ENCODE data around the gene IBA57. TPM values are rescaled to one million over a fixed set of nuclear protein-coding genes. Genes with fewer than 3 reads are reported as not detected.
"Not testable (repeated sequence)": the region's sequence is repeated elsewhere in the genome, so short reads cannot be mapped to it uniquely, and the experiment has no call there.

IBA57 gene
- total RNA-seq, 1 donor from 2014 or later = 11.4 TPM

DNA sequence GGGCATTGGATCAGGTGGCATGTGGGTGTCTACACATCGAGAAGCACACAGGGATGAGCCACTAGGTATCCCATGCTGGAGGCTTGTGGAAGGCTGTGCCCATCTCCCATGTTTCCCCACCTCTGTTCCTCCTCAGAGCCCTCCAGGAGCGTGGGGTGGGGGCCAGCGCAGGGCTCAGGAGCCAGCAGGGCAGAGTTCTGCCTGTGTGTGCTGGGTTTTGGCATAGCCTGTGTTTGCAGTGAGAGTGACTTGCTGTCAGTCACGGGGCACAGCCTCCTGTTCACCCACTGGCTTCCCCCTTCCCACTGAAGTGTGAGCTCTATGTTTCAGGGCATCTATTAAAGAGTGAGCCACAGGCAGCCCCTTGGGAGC lies 10.4 kb downstream of the IBA57 start:
- Mint-ChIP-seq H3K36me3 (ENCODE audit: low read depth) (no peaks in the 10 kb centered on the region), H3K4me1 (no peaks in the 10 kb centered on the region), H3K4me3 (no peak overlapping the region), H3K27ac (no peak overlapping the region), H3K27me3 (no peaks in the 10 kb centered on the region), H3K9me3 (no peaks in the 10 kb centered on the region)
- no peak for DNase-seq
- intact Hi-C loops (cut with micrococcal nuclease) = no loop called here

DNA sequence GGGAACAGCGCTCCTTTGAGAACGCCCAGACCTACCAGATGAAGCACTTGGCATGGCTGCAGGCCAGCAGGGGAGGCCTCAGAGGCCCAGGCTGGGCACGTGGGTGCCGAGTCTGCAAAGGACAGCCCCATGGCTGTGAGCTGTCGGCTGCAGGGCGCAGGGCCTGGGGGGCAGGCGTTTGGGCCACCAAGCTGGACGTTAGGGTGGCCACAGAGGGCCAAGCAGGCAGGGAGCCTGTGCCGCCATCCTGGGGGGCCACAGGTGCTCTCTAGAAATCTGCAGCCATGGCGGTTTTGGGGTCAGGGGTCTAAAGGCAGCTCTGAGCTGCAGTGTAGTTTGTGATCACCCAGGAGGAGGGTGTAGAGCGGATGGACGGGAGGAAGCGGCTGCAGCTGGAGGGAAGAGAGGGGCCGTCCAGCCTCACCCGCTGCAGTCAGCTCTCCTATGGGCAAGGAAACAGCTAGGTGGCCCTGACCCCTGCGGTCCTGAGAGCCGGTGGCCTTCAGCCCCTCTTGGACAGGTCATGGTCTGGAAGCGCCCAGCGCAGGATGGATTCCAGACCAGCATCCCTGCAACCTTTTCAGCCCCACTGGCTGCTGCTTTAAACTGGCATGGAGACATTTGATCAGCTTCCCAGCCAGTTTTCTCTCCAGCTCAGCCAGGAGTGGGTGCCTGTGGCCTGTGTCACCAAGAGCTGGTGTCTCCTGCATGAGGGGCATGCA lies 11.0 kb downstream of the IBA57 start:
- Mint-ChIP-seq H3K9me3 (no peaks in the 10 kb centered on the region), H3K36me3 (ENCODE audit: low read depth) (no peaks in the 10 kb centered on the region), H3K4me3 (no peak overlapping the region), H3K27me3 (no peaks in the 10 kb centered on the region), H3K27ac (no peak overlapping the region), H3K4me1 (no peaks in the 10 kb centered on the region)
- no peak for DNase-seq
- intact Hi-C loops (cut with micrococcal nuclease) = no loop called here

DNA sequence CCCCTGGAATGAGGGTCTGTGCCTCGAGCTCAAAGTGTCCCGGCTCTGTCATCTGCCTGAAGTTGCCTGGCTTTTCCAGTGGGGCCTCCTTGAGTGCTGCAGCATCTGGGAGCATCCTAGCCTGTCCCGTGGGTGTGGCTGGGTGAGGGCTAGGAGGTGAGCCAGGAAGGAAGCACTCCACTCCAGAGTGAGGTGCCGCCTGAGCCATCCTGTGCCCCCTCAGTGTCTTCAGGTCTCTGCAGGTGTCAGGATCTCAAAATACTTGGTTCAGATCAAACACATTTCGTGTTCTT lies 11.5 kb downstream of the IBA57 start:
- no peak for DNase-seq
- no peak overlapping the region for H3K4me3 Mint-ChIP-seq
- intact Hi-C loops (cut with micrococcal nuclease) = no loop called here

DNA sequence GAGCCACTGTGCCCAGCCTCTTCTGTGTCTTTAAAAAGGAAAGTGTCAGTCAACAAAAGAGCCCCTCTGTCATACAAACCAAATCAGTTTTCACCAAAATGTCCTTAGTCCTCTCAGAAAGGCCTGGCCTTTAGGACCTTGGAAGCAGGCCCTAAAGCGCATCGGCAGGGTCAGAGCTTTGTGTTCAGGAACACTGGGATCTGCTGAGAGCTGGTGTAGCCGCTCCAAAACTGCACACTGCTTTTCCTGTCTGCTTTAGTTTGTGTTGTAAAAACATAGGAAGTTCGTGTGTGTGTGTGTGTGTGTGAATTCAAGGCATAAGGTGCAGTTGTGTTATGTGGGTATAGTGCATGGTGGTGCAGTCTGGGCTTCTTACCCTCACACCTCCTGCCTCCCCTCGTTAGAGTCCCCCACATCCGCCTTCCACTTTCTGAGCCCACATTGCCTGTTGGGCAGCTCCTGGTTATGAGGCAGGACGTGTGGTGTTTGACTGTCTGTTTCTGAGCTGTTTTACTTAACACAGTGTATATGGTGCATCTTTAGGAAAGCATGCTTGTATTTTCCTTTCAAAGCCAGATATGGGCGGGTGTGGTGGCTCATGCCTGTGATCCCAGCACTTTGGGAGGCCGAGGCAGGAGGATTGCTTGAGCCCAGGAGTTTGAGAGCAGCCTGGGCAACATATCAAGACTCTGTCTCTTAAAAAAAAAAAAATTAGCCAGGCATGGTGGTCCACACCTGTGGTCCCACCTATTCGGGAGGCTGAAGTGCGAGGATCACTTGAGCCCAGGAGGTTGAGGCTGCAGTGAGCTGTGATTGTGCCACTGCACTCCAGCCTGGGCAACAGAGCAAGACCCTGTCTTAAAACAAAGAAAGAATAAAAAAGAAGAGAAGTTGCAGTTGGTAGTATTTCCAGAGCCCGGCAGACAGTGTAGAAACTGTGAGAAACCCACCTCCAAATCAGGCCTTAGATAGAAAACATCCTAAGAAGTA lies 12.4 kb downstream of the IBA57 start:
- Mint-ChIP-seq H3K4me1 (no peaks in the 10 kb centered on the region), H3K27me3 (no peaks in the 10 kb centered on the region), H3K36me3 (ENCODE audit: low read depth) (no peaks in the 10 kb centered on the region), H3K9me3 (no peaks in the 10 kb centered on the region), H3K4me3 (no peak overlapping the region), H3K27ac (no peak overlapping the region)
- DNase-seq = no peak
- intact Hi-C loops (cut with micrococcal nuclease) = no loop called here

More for the DNA sequence above, 11.5 kb downstream of the IBA57 start:
- Mint-ChIP-seq H3K36me3 (ENCODE audit: low read depth) (no peaks in the 10 kb centered on the region), H3K9me3 (no peaks in the 10 kb centered on the region), H3K27me3 (no peaks in the 10 kb centered on the region), H3K4me1 (no peaks in the 10 kb centered on the region), H3K27ac (no peak overlapping the region)

DNA sequence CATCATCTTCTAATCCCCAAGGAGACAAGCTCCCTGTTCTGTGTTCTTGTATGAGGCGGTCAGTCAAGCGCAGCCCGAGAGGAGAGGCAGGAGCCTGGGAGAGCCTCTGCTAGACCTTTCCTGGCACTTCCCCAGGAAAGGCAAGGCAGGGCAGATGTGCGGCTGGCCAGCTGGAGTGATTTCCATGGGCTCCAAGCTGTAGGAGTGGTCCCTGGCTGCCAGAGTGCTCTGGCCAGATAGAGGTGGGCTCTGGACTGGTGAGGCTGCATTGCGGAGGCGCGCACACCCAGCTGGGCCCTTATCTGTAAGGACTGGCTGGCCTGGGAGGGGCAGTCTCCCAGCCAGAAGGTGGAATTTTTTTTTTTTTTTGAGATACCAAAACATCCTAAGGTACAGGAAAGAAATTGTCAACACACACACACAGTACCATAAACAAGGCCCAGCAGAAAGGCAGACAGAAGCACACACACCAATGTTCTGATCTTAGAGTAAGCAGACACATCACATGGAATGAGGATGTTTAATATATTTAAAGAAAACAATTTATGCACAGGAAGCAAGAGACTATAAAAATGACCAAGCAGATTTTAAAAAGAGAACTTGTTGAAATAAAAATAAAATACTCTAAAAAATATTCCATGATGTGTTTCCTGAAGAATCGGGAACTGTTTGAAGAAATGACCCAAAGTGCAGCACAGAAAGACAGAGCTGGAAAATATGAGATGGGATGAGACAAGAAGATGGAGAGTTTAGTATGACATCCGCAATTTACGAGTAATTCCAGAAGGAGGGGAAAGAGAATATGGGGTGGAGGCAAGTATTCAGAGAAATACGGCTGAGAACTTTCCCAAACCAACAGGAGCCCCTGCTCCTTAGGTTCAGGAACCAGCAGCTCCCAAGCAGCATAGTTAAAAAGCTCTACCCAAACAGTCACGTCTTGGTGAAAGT lies 13.4 kb downstream of the IBA57 start:
- Mint-ChIP-seq H3K36me3 (ENCODE audit: low read depth) (no peaks in the 10 kb centered on the region), H3K4me3 (no peak overlapping the region), H3K9me3 (no peaks in the 10 kb centered on the region), H3K4me1 (no peaks in the 10 kb centered on the region), H3K27me3 (no peaks in the 10 kb centered on the region), H3K27ac (no peak overlapping the region)
- intact Hi-C loops (cut with micrococcal nuclease) = no loop called here
- DNase-seq = no peak

DNA sequence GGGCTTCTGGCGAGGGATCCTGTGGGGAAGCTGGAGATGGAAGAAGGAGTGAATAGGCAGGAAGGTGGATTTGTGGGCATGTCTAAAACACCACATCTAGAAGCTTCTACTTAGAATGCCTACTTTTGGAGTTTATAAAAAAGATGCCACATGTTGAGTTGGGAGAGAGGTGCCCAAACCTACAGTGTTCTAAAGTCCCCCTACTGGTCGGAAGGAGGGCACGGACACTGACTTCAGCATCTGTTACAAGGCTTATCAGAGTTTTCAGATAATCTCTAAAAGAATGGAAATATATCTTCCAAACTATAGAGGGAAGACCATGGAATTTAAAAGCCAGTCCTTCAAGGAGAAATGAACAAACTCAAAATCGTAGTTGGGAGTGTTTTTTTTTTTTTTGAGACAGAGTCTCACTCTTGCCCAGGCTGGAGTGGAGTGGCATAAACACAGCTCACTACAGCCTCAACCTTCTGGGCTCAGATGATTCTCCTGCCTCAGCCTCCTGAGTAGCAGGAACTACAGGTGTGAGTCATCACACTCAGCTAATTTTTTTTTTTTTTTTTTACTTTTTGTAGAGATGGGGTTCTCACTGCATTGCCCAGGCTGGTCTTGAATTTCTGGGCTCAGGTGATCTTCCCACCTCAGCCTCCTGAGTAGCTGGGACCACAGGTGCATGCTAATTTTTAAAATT lies 14.8 kb downstream of the IBA57 start:
- Mint-ChIP-seq H3K27ac (no peak overlapping the region), H3K4me1 (no peaks in the 10 kb centered on the region), H3K27me3 (no peaks in the 10 kb centered on the region), H3K4me3 (no peak overlapping the region), H3K9me3 (no peaks in the 10 kb centered on the region), H3K36me3 (ENCODE audit: low read depth) (no peaks in the 10 kb centered on the region)
- DNase-seq = no peak
- intact Hi-C loops (cut with micrococcal nuclease) = no loop called here

DNA sequence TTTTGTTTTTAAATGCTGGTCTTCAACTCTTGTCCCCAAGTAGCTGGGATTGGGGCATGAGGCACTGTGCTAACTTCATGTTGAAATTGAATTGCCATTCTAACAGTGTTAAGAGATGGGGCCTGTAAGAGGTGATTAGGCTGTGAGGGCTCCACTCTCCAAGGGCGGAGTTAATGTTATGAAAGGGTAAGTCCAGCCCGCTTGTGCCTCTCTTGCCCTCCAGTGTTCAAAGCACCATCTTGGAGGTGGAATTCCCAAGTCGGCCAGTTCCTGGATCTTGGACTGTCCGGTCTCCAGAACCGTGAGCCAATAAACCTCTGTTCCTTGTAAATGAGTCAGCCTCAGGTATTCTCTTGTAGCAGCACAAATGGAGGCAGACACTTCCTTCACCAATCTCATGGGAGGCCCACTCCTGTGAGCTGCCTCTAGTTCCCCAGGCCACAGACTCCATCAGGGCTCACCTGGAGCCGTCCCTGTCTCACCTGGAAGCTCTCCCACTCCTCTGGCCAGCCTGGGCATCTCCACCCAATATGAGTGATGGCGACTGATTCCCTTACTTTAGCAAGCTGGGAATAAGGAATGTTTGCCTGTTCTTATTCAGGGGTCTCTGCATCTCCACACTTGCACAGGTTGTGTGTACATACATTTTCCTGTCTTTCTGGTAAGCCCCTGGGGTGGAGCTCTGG lies 15.5 kb downstream of the IBA57 start:
- DNase-seq = no peak
- H3K27ac Mint-ChIP-seq = no peak overlapping the region
- H3K36me3 Mint-ChIP-seq (ENCODE audit: low read depth) = no peaks in the 10 kb centered on the region
- intact Hi-C loops (cut with micrococcal nuclease) = no loop called here
- no peaks in the 10 kb centered on the region for H3K9me3 Mint-ChIP-seq
- peaks cover 2% of the 10 kb centered on the region for H3K4me1 Mint-ChIP-seq
- no peak overlapping the region for H3K4me3 Mint-ChIP-seq
- H3K27me3 Mint-ChIP-seq = no peaks in the 10 kb centered on the region

DNA sequence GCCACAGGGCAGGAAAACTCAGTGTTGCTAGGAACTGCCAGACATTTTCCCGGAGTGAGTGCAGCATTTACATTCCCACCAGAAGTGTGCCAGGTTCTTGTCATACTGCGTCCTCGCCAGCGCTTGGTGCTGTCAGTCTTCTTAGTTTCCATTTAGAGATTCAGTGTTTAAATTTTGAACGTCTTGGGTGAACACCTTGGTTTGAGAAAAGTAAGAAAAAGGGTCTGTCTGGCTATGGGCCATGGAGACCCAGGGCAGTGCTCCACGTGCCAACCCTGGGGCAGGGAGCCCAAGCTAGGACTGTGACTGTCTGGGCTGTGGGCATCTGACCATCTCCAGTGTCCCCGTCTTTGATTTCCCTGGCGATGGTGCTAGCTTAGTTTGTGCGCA lies 16.0 kb downstream of the IBA57 start:
- H3K36me3 Mint-ChIP-seq (ENCODE audit: low read depth) = no peaks in the 10 kb centered on the region
- H3K27ac Mint-ChIP-seq = no peak overlapping the region
- no peak for DNase-seq
- no peak overlapping the region for H3K4me3 Mint-ChIP-seq
- H3K9me3 Mint-ChIP-seq = no peaks in the 10 kb centered on the region
- H3K4me1 Mint-ChIP-seq = peaks cover 2% of the 10 kb centered on the region
- intact Hi-C loops (cut with micrococcal nuclease) = no loop called here
- H3K27me3 Mint-ChIP-seq = no peaks in the 10 kb centered on the region

DNA sequence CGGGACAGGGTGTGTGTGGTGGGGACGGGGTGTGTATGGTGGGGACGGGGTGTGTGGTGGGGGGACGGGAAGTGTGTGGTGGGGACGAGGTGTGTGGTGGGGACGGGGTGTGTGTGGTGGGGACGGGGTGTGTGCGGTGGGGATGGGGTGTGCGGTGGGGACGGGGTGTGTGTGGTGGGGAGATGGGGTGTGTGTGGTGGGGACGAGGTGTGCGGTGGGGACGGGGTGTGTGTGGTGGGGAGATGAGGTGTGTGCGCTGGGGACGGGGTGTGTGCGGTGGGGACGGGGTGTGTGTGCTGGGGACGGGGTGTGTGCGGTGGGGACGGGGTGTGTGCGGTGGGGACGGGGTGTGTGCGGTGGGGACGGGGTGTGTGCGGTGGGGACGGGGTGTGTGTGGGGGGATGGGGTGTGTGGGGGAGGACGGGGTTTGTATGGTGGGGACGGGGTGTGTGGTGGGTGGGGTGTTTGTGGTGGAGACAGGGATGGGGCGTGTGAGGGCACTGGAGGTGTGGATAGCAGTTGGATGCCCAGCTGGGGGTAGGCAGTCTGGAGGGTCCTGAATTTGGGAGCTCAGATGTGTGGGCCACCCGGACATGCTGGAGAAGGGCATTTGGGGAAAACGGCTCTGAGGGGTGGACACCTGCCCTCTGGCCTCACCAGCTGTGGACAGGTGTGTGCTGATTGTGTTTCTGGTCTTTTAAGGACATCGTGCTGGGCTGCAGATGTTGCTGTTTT lies 16.9 kb downstream of the IBA57 start:
- Mint-ChIP-seq H3K27ac (no peak overlapping the region), H3K9me3 (no peaks in the 10 kb centered on the region)
- intact Hi-C loops (cut with micrococcal nuclease) = no loop called here

DNA sequence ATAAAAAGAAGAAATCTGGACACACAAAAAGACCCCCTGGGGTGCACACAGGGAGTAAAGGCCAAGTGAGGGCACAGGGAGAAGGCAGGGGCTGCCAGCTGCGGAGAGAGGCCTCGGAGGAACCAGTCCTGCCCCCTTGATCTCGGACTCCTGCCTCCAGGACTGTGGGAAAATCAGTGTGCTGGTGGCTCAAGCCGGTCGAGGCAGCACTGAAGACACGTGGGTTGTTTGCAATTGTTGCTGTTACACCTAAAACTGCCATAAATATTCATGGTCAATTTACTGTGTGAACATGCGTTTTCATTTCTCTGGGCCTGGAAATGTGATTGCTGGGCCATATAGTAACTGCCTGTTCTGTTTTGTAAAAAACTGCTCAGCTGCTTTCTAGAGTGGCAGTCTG lies 18.5 kb downstream of the IBA57 start:
- Mint-ChIP-seq H3K4me1 (peaks cover 2% of the 10 kb centered on the region), H3K27ac (no peak overlapping the region), H3K27me3 (no peaks in the 10 kb centered on the region), H3K4me3 (no peak overlapping the region), H3K9me3 (no peaks in the 10 kb centered on the region), H3K36me3 (ENCODE audit: low read depth) (no peaks in the 10 kb centered on the region)
- intact Hi-C loops (cut with micrococcal nuclease) = no loop called here
- no peak for DNase-seq

More for the DNA sequence above, 16.9 kb downstream of the IBA57 start:
- no peak overlapping the region for H3K4me3 Mint-ChIP-seq
- no peaks in the 10 kb centered on the region for H3K27me3 Mint-ChIP-seq
- H3K36me3 Mint-ChIP-seq (ENCODE audit: low read depth) = no peaks in the 10 kb centered on the region
- no peak for DNase-seq
- peaks cover 2% of the 10 kb centered on the region for H3K4me1 Mint-ChIP-seq

DNA sequence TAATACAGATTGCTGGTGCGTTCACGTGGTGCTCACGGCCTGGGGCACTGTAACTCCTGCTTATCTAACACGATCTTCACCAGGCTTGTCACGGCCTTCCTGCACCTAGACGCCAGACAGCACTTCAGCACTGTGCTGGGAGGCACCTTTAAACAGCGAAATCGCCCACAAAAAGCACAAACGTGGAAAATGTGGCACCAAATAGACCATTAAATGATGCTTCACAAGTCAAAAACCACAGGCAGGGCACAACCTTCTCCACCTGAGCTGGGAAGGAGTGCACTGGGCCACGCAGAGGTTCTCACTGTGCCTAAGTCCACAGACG lies 20.0 kb downstream of the IBA57 start:
- Mint-ChIP-seq H3K4me1 (peaks cover 2% of the 10 kb centered on the region), H3K36me3 (ENCODE audit: low read depth) (no peaks in the 10 kb centered on the region), H3K9me3 (no peaks in the 10 kb centered on the region), H3K27me3 (no peaks in the 10 kb centered on the region), H3K4me3 (no peak overlapping the region), H3K27ac (no peak overlapping the region)
- DNase-seq = peak; percentile 65
- intact Hi-C loops (cut with micrococcal nuclease) = no loop called here

DNA sequence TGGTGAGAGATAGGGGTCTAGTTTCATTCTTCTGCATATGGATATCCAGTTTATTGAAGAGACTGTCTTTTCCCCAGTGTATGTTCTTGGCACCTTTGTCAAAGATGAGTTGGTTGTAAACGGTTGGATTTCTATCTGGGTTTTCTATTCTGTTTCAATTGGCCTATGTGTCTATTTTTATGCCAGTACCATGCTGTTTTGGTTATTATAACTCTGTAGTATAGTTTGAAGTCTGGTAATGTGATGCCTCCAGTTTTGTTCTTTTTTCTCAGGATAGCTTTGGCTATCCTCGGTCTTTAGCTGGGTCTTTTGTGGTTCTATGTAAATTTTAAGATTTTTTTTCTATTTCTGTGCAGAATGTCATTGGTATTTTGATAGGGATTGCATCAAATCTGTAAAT lies 22.6 kb downstream of the IBA57 start:
- H3K36me3 Mint-ChIP-seq (ENCODE audit: low read depth); H3K27ac Mint-ChIP-seq; H3K27me3 Mint-ChIP-seq; DNase-seq; H3K9me3 Mint-ChIP-seq; H3K4me1 Mint-ChIP-seq; H3K4me3 Mint-ChIP-seq; intact Hi-C loops (cut with micrococcal nuclease): not testable (repeated sequence)
